CD4-positive, alpha-beta memory T cell (primary cell): Measurements from ENCODE around the gene GPLD1. TPM values are rescaled to one million over a fixed set of nuclear protein-coding genes. Genes with fewer than 3 reads are reported as not detected.
"Not testable (repeated sequence)": the region's sequence is repeated elsewhere in the genome, so short reads cannot be mapped to it uniquely, and the experiment has no call there.

ENCODE experiments used
- CTCF ChIA-PET: fragments of 350-600 bp; sonication (Branson Sonifier 250); formaldehyde crosslinking; loops from one replicate; lab custom pipeline; 2021; ENCODE audit warnings: inconsistent platforms; ENCODE audit not compliant: partially characterized antibody; lab: Charles Lee
- POLR2A ChIA-PET: fragments of 350-600 bp; sonication (Branson Sonifier 250); formaldehyde crosslinking; loops from one replicate; lab custom pipeline; 2021; ENCODE audit not compliant: partially characterized antibody; lab: Charles Lee
- DNase-seq, 5 donors: peaks; one replicate each; pipeline versions ENCODE4 v3.0.0 to v3.0.0-alpha.2; 2020 to 2022; ENCODE audit warnings: mixed read lengths in 1 of 5
- H3K27ac ChIP-seq: one replicate; pipeline ENCODE4 v1.7.0; 2013; ENCODE audit warnings: low read depth, low read length
- H3K27me3 ChIP-seq: 2 replicates; pipeline ENCODE4 v1.7.0; 2013; ENCODE audit warnings: mild to moderate bottlenecking, low read length, moderate library complexity; ENCODE audit not compliant: insufficient read depth
- H3K36me3 ChIP-seq: 2 replicates; pipeline ENCODE4 v1.7.0; 2013; ENCODE audit warnings: mild to moderate bottlenecking, low read length, moderate library complexity; ENCODE audit not compliant: insufficient read depth
- H3K4me1 ChIP-seq: 2 replicates; pipeline ENCODE4 v1.7.0; 2013; ENCODE audit warnings: mild to moderate bottlenecking, low read length, moderate library complexity; ENCODE audit not compliant: insufficient read depth
- H3K4me3 ChIP-seq, 2 donors: one replicate each; pipeline ENCODE4 v1.7.0; 2013; ENCODE audit warnings: low read length in 2 of 2, mild to moderate bottlenecking in 1 of 2
- H3K9me3 ChIP-seq, 2 donors: one replicate each; pipeline ENCODE4 v1.7.0; 2013; ENCODE audit warnings: low read length in 2 of 2, control low read depth in 1 of 2; ENCODE audit not compliant: control insufficient read depth in 1 of 2
- H3K27ac Mint-ChIP-seq, 7 donors: one replicate each; pipeline ENCODE4 v1.8.0; 2020 to 2021; ENCODE audit warnings: mixed read lengths in 7 of 7, mild to moderate bottlenecking in 6 of 7, inconsistent platforms in 3 of 7, moderate library complexity in 3 of 7
- H3K27me3 Mint-ChIP-seq, 2 donors: one replicate each; pipeline ENCODE4 v1.8.0; 2020 to 2021; ENCODE audit warnings: mixed read lengths in 2 of 2
- H3K36me3 Mint-ChIP-seq, 2 donors: one replicate each; pipeline ENCODE4 v1.8.0; 2020 to 2021; ENCODE audit warnings: mixed read lengths in 2 of 2, inconsistent platforms in 1 of 2, mild to moderate bottlenecking in 1 of 2
- H3K4me1 Mint-ChIP-seq, 4 donors: one replicate each; pipeline ENCODE4 v1.8.0; 2020 to 2021; ENCODE audit warnings: mixed read lengths in 4 of 4, mild to moderate bottlenecking in 1 of 4
- H3K4me3 Mint-ChIP-seq, 8 donors: one replicate each; pipeline ENCODE4 v1.8.0; 2020 to 2021; ENCODE audit warnings: mixed read lengths in 8 of 8, mild to moderate bottlenecking in 7 of 8, moderate library complexity in 6 of 8, inconsistent platforms in 3 of 8
- H3K9me3 Mint-ChIP-seq, 8 donors: one replicate each; pipeline ENCODE4 v1.8.0; 2020 to 2021; ENCODE audit warnings: mixed read lengths in 8 of 8, mild to moderate bottlenecking in 5 of 8, inconsistent platforms in 3 of 8, moderate library complexity in 1 of 8
- intact Hi-C: fragments of 100-400 bp; cut with micrococcal nuclease; formaldehyde crosslinking; loops from one replicate; pipeline ENCODE4 v1.15.1; 2023
- polyA plus RNA-seq, 2 donors: library from polyadenylated mRNA; unstranded; fragments of 300-500 nt; fragmentation: Illumina TruSeq; gene quantifications; one replicate each; pipeline ENCODE4 v1.2.3, GENCODE V29; 2021
- total RNA-seq, 2 experiments: library from RNA; stranded (reverse); gene quantifications; one replicate each; pipeline ENCODE4 v1.2.3, GENCODE V29; 2021

Gene GPLD1
- total and polyA plus RNA-seq, 4 experiments from 2014 or later: 0.30 to 1.4 (median 0.49) TPM; not detected in 1

DNA sequence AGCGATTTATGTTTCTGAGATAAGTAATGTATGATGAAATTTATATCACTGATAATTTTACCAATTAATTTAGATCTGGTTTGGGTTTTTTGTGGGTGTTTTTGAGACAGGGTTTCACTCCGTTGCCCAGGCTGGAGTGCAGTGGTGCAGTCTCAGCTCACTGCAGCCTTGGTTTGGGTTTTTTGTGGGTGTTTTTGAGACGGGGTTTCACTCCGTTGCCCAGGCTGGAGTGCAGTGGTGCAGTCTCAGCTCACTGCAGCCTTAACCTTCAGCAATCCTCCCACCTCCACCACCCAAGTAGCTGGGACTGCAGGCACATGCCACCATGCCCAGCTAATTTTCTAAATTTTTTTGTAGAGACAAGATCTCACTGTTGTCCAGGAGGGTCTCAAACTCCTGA lies 73.6 kb downstream of the GPLD1 start:
- peaks cover 53 to 65% of the 10 kb centered on the region in 2 donors for H3K36me3 Mint-ChIP-seq
- no peak overlapping the region for H3K4me3 Mint-ChIP-seq
- H3K9me3 ChIP-seq: no peaks in the 10 kb centered on the region
- peaks cover 63% of the 10 kb centered on the region for H3K36me3 ChIP-seq
- POLR2A ChIA-PET: no interaction called here
- no peak for DNase-seq
- CTCF ChIA-PET: interaction anchor here (1.1 kb wide), 1 partner anchor 11 kb away, joined by 3 read pairs; no protein-coding TSS in a partner anchor
- H3K27me3 Mint-ChIP-seq: no peaks in the 10 kb centered on the region
- H3K27ac ChIP-seq: no peak overlapping the region
- H3K4me1 ChIP-seq: no peaks in the 10 kb centered on the region
- H3K4me3 ChIP-seq: no peak overlapping the region
- no peaks in the 10 kb centered on the region for H3K9me3 Mint-ChIP-seq
- peaks cover 0 to 1% (median 0%) of the 10 kb centered on the region in 4 donors for H3K4me1 Mint-ChIP-seq
- intact Hi-C loops: no loop called here
- no peak overlapping the region for H3K27ac Mint-ChIP-seq
- no peaks in the 10 kb centered on the region for H3K27me3 ChIP-seq

DNA sequence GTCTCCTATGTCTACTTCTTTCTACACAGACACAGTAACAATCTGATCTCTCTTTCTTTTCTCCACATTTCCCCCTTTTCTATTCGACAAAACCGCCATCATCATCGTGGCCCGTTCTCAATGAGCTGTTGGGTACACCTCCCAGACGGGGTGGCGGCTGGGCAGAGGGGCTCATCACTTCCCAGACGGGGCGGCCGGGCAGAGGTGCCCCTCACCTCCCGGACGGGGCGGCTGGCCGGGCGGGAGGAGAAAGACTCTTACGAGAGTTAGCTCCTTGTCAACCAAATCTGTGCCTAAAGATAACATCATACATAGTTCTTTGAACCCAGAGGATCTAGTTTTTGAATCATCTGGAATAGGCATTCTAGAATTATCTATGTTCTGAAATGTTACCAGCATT lies 74.8 kb downstream of the GPLD1 start:
- H3K4me1 Mint-ChIP-seq, H3K27me3 ChIP-seq, POLR2A ChIA-PET, intact Hi-C loops, H3K4me3 Mint-ChIP-seq, H3K27me3 Mint-ChIP-seq, H3K27ac Mint-ChIP-seq, H3K27ac ChIP-seq, H3K4me1 ChIP-seq, H3K9me3 Mint-ChIP-seq, H3K4me3 ChIP-seq, DNase-seq, H3K9me3 ChIP-seq: not testable (repeated sequence)
- peaks cover 50 to 61% of the 10 kb centered on the region in 2 donors for H3K36me3 Mint-ChIP-seq
- peaks cover 57% of the 10 kb centered on the region for H3K36me3 ChIP-seq
- CTCF ChIA-PET: interaction anchor here (1.1 kb wide), 1 partner anchor 10 kb away, joined by 3 read pairs; no protein-coding TSS in a partner anchor

GRCh38 chr6:24412294-24412693 lies 77.1 kb downstream of the GPLD1 start:
- Mint-ChIP-seq H3K4me1 (peaks cover 0 to 4% (median 1%) of the 10 kb centered on the region in 4 donors), H3K4me3 (no peak overlapping the region), H3K27ac (peak overlapping the region in 1 of 7 donors; percentile 13), H3K36me3 (peaks cover 42 to 65% of the 10 kb centered on the region in 2 donors), H3K9me3 (no peaks in the 10 kb centered on the region), H3K27me3 (no peaks in the 10 kb centered on the region)
- Histone ChIP-seq H3K4me1 (no peaks in the 10 kb centered on the region), H3K27ac (no peak overlapping the region), H3K9me3 (no peaks in the 10 kb centered on the region), H3K4me3 (no peak overlapping the region), H3K27me3 (no peaks in the 10 kb centered on the region), H3K36me3 (peaks cover 54% of the 10 kb centered on the region)
- ChIA-PET POLR2A (interaction anchor here (0.6 kb wide), 1 partner anchor 36 kb away, joined by 3 read pairs; no protein-coding TSS in a partner anchor), CTCF (no interaction called here)
- intact Hi-C loops: no loop called here
- no peak for DNase-seq

- peaks cover 48% of the 10 kb centered on the region for H3K36me3 ChIP-seq
- H3K27me3 Mint-ChIP-seq: no peaks in the 10 kb centered on the region
These were observed 78.8 kb downstream of the GPLD1 start for GRCh38 chr6:24410622-24411021.

GRCh38 chr6:24408719-24409410 lies 80.5 kb downstream of the GPLD1 start:
- Histone ChIP-seq H3K4me3 (no peak overlapping the region), H3K9me3 (no peaks in the 10 kb centered on the region), H3K36me3 (peaks cover 40% of the 10 kb centered on the region), H3K27ac (no peak overlapping the region), H3K4me1 (peaks cover 8% of the 10 kb centered on the region), H3K27me3 (no peaks in the 10 kb centered on the region)
- no peak for DNase-seq
- H3K4me3 Mint-ChIP-seq: no peak overlapping the region
- peaks cover 9 to 20% (median 13%) of the 10 kb centered on the region in 4 donors for H3K4me1 Mint-ChIP-seq
- H3K9me3 Mint-ChIP-seq: no peaks in the 10 kb centered on the region
- no peaks in the 10 kb centered on the region for H3K27me3 Mint-ChIP-seq
- ChIA-PET CTCF (interaction anchor here (1.6 kb wide), 1 partner anchor 21 kb away, joined by 4 read pairs; no protein-coding TSS in a partner anchor), POLR2A (no interaction called here)
- peaks cover 31 to 51% of the 10 kb centered on the region in 2 donors for H3K36me3 Mint-ChIP-seq
- H3K27ac Mint-ChIP-seq: peak overlapping the region in 1 of 7 donors; percentile 6
- intact Hi-C loops: no loop called here

More at GRCh38 chr6:24410622-24411021, 78.8 kb downstream of the GPLD1 start:
- Mint-ChIP-seq H3K4me1 (peaks cover 0 to 4% (median 1%) of the 10 kb centered on the region in 4 donors), H3K4me3 (no peak overlapping the region), H3K36me3 (peaks cover 32 to 56% of the 10 kb centered on the region in 2 donors), H3K9me3 (no peaks in the 10 kb centered on the region), H3K27ac (peak overlapping the region in 2 of 7 donors; percentile 22 to 48)
- Histone ChIP-seq H3K27ac (no peak overlapping the region), H3K4me1 (no peaks in the 10 kb centered on the region), H3K27me3 (no peaks in the 10 kb centered on the region), H3K4me3 (no peak overlapping the region), H3K9me3 (no peaks in the 10 kb centered on the region)
- CTCF ChIA-PET: interaction anchor here (1.6 kb wide), 1 partner anchor 19 kb away, joined by 4 read pairs; no protein-coding TSS in a partner anchor
- no peak for DNase-seq
- intact Hi-C loops: no loop called here
- POLR2A ChIA-PET: no interaction called here

DNA sequence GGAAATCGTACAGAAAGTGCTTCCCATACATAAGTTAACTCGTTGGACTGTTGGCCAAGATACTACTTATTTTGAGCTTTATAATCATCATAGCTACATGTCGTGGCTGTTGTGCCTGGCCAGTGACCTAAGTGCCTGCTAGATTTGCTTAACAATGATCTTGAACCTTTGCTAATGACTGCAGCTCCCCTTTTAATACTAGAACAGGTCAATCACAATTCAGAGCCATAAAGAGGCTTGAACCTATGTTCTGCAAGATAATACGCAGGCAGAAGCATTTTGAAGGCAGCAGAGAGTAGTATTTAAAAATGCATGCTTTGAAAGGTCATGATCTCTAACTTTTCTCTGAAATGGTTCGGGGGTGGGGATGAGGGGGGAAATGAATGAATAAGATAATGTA lies 84.1 kb downstream of the GPLD1 start:
- peaks cover 12 to 35% of the 10 kb centered on the region in 2 donors for H3K36me3 Mint-ChIP-seq
- peaks cover 14% of the 10 kb centered on the region for H3K4me1 ChIP-seq
- DNase-seq: no peak
- peaks cover 17 to 32% (median 25%) of the 10 kb centered on the region in 4 donors for H3K4me1 Mint-ChIP-seq
- no peaks in the 10 kb centered on the region for H3K9me3 Mint-ChIP-seq
- H3K4me3 ChIP-seq: no peak overlapping the region
- H3K9me3 ChIP-seq: no peaks in the 10 kb centered on the region
- no peaks in the 10 kb centered on the region for H3K27me3 ChIP-seq
- H3K27ac ChIP-seq: no peak overlapping the region
- H3K27me3 Mint-ChIP-seq: peaks cover under 1 to 4% of the 10 kb centered on the region in 2 donors
- CTCF ChIA-PET: interaction anchor here (0.6 kb wide), 1 partner anchor 10 kb away, joined by 3 read pairs; no protein-coding TSS in a partner anchor
- H3K4me3 Mint-ChIP-seq: peak overlapping the region in 1 of 8 donors; percentile 39
- POLR2A ChIA-PET: no interaction called here
- peak overlapping the region in 2 of 7 donors; percentile 16 to 17 for H3K27ac Mint-ChIP-seq
- H3K36me3 ChIP-seq: peaks cover 20% of the 10 kb centered on the region
- intact Hi-C loops: no loop called here

DNA sequence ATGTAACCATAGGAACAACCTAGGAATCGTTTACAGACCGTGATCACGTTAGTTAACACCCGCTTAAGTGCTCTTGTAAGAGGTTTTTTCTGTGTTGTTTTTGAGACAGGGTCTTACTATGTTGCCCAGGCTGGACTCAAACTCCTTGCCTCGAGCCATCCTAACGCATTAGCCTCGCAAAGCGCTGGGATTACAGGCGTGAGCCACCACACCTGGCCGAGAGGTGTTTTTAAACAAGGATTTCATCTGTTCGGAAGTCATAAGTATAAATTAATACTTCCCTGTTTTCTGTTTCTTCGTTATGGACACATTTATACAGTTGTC lies 85.9 kb downstream of the GPLD1 start:
- Histone ChIP-seq H3K27ac (peak overlapping the region; percentile 45), H3K4me3 (peak overlapping the region; percentile 77 to 87), H3K4me1 (peaks cover 14% of the 10 kb centered on the region), H3K36me3 (peaks cover 7% of the 10 kb centered on the region), H3K9me3 (no peaks in the 10 kb centered on the region), H3K27me3 (no peaks in the 10 kb centered on the region)
- peak overlapping the region; percentile 90 to 97 (median 92) for H3K4me3 Mint-ChIP-seq
- POLR2A ChIA-PET: no interaction called here
- H3K27me3 Mint-ChIP-seq: peaks cover 14 to 16% of the 10 kb centered on the region in 2 donors
- H3K36me3 Mint-ChIP-seq: peaks cover 5 to 22% of the 10 kb centered on the region in 2 donors
- intact Hi-C loops: loop anchor here (5.0 kb wide), 1 partner anchor 121 kb away; no protein-coding TSS in a partner anchor
- no peak for DNase-seq
- CTCF ChIA-PET: no interaction called here
- H3K9me3 Mint-ChIP-seq: peaks cover 0 to 3% (median 0%) of the 10 kb centered on the region in 8 donors
- peaks cover 17 to 31% (median 23%) of the 10 kb centered on the region in 4 donors for H3K4me1 Mint-ChIP-seq
- peak overlapping the region in 6 of 7 donors; percentile 67 to 93 (median 80) for H3K27ac Mint-ChIP-seq
